CD8-positive, alpha-beta memory T cell (primary cell): ENCODE data around the gene ORM2. TPM values are rescaled to one million over a fixed set of nuclear protein-coding genes. Genes with fewer than 3 reads are reported as not detected.

Source experiments
- CTCF ChIA-PET: fragments of 350-600 bp; sonication (Branson Sonifier 250); formaldehyde crosslinking; loops from one replicate; lab custom pipeline; 2021; ENCODE audit warnings: antibody characterized with exemption; lab: Charles Lee
- POLR2A ChIA-PET: fragments of 350-600 bp; sonication (Branson Sonifier 250); formaldehyde crosslinking; loops from one replicate; lab custom pipeline; 2021; ENCODE audit warnings: antibody characterized with exemption; lab: Charles Lee
- DNase-seq, 5 donors: peaks; one replicate each; pipeline versions ENCODE4 v3.0.0 to v3.0.0-alpha.2; 2020 to 2022; ENCODE audit warnings: mixed read lengths in 1 of 5
- H3K27ac ChIP-seq: one replicate; pipeline ENCODE4 v1.7.0; 2013; ENCODE audit warnings: low read depth, mild to moderate bottlenecking, low read length, moderate library complexity
- H3K27me3 ChIP-seq: 2 replicates; pipeline ENCODE4 v1.7.0; 2013; ENCODE audit warnings: low read length, mild to moderate bottlenecking; ENCODE audit not compliant: insufficient read depth, poor library complexity, severe bottlenecking
- H3K36me3 ChIP-seq: 2 replicates; pipeline ENCODE4 v1.7.0; 2013; ENCODE audit warnings: mild to moderate bottlenecking, low read length, moderate library complexity; ENCODE audit not compliant: insufficient read depth
- H3K4me1 ChIP-seq: 2 replicates; pipeline ENCODE4 v1.7.0; 2013; ENCODE audit warnings: mild to moderate bottlenecking, low read length, moderate library complexity; ENCODE audit not compliant: insufficient read depth
- H3K4me3 ChIP-seq: 2 replicates; pipeline ENCODE4 v1.7.0; 2013; ENCODE audit warnings: mild to moderate bottlenecking, low read length
- H3K9me3 ChIP-seq: 2 replicates; pipeline ENCODE4 v1.7.0; 2013; ENCODE audit warnings: mild to moderate bottlenecking, low read length
- H3K27ac Mint-ChIP-seq, 8 donors: one replicate each; pipeline ENCODE4 v1.8.0; 2020 to 2021; ENCODE audit warnings: mixed read lengths in 8 of 8, mild to moderate bottlenecking in 6 of 8, inconsistent platforms in 3 of 8, moderate library complexity in 3 of 8
- H3K27me3 Mint-ChIP-seq, 2 donors: one replicate each; pipeline ENCODE4 v1.8.0; 2020 to 2021; ENCODE audit warnings: mixed read lengths in 2 of 2, mild to moderate bottlenecking in 1 of 2, moderate library complexity in 1 of 2
- H3K36me3 Mint-ChIP-seq, 3 donors: one replicate each; pipeline ENCODE4 v1.8.0; 2020 to 2021; ENCODE audit warnings: mixed read lengths in 3 of 3, inconsistent platforms in 1 of 3, mild to moderate bottlenecking in 1 of 3
- H3K4me1 Mint-ChIP-seq, 3 donors: one replicate each; pipeline ENCODE4 v1.8.0; 2020 to 2021; ENCODE audit warnings: mixed read lengths in 3 of 3, inconsistent platforms in 1 of 3, mild to moderate bottlenecking in 1 of 3
- H3K4me3 Mint-ChIP-seq, 7 donors: one replicate each; pipeline ENCODE4 v1.8.0; 2020 to 2021; ENCODE audit warnings: mixed read lengths in 7 of 7, mild to moderate bottlenecking in 6 of 7, moderate library complexity in 4 of 7, inconsistent platforms in 2 of 7
- H3K9me3 Mint-ChIP-seq, 5 donors: one replicate each; pipeline ENCODE4 v1.8.0; 2020 to 2022; ENCODE audit warnings: mixed read lengths in 5 of 5, mild to moderate bottlenecking in 3 of 5, moderate library complexity in 2 of 5, inconsistent platforms in 1 of 5
- polyA plus RNA-seq: library from polyadenylated mRNA; unstranded; fragments of 300-500 nt; fragmentation: Illumina TruSeq; gene quantifications from one replicate; pipeline ENCODE4 v1.2.3, GENCODE V29; 2021
- total RNA-seq, 2 experiments: library from RNA; stranded (reverse); gene quantifications; one replicate each; pipeline ENCODE4 v1.2.3, GENCODE V29; 2021

ORM2 gene
- total and polyA plus RNA-seq, 3 experiments from 2014 or later, result not detected

GRCh38 chr9:114355821-114356220 is 26.2 kb downstream of the ORM2 start:
- Histone ChIP-seq H3K9me3 (no peaks in the 10 kb centered on the region), H3K27ac (no peak overlapping the region), H3K27me3 (no peaks in the 10 kb centered on the region), H3K4me3 (no peak overlapping the region), H3K4me1 (peaks cover 32% of the 10 kb centered on the region), H3K36me3 (peaks cover 71% of the 10 kb centered on the region)
- Mint-ChIP-seq H3K9me3 (no peaks in the 10 kb centered on the region), H3K27ac (peak overlapping the region in 4 of 8 donors; percentile 78 to 95 (median 88)), H3K36me3 (peaks cover 8 to 90% (median 29%) of the 10 kb centered on the region in 3 donors), H3K27me3 (no peaks in the 10 kb centered on the region), H3K4me1 (peaks cover 37 to 70% (median 53%) of the 10 kb centered on the region in 3 donors), H3K4me3 (no peak overlapping the region)
- POLR2A ChIA-PET, result interaction anchor here (0.7 to 1.3 kb wide), 5 partner anchors 9 to 38 kb away, joined by 3 to 6 read pairs (median 3); partner anchors contain the start of gene AKNA
- CTCF ChIA-PET, result interaction anchor here (0.8 to 1.3 kb wide), 5 partner anchors 8 to 49 kb away, joined by 3 to 4 read pairs (median 3); no protein-coding TSS in a partner anchor
- no peak for DNase-seq

DNA sequence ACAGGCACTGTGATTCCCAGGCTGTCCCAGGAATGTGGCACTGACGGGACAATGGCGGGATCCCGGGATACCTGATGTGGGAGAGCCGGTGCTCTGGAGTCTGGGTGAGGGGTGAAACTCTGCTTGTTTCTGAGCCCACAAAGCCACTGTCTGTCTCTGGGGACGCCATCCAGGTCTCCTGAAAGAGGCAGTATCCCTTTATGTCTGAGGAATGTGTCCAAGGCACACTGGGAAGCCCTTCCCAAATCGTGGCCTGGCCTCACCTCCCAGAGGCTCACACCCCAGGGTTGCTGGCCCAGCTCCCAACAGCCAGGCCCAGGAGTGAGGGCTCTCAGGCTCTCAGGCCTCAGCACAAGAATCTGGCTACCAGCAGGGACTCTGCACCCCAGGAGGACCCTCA is 27.1 kb downstream of the ORM2 start:
- no peaks in the 10 kb centered on the region for H3K27me3 Mint-ChIP-seq
- ChIA-PET CTCF (interaction anchor here (0.8 to 0.9 kb wide), 2 partner anchors 16 to 48 kb away, joined by 3 to 4 read pairs; no protein-coding TSS in a partner anchor), POLR2A (interaction anchor here (0.7 to 1.3 kb wide), 5 partner anchors 8 to 37 kb away, joined by 3 to 6 read pairs (median 3); partner anchors contain the start of gene AKNA)
- peaks cover 15 to 92% (median 37%) of the 10 kb centered on the region in 3 donors for H3K36me3 Mint-ChIP-seq
- Histone ChIP-seq H3K4me1 (peaks cover 36% of the 10 kb centered on the region), H3K27ac (no peak overlapping the region), H3K36me3 (peaks cover 74% of the 10 kb centered on the region), H3K27me3 (no peaks in the 10 kb centered on the region), H3K9me3 (no peaks in the 10 kb centered on the region), H3K4me3 (no peak overlapping the region)
- peak overlapping the region; percentile 64 to 95 (median 85) for H3K27ac Mint-ChIP-seq
- no peak overlapping the region for H3K4me3 Mint-ChIP-seq
- H3K9me3 Mint-ChIP-seq, result no peaks in the 10 kb centered on the region
- H3K4me1 Mint-ChIP-seq, result peaks cover 43 to 71% (median 54%) of the 10 kb centered on the region in 3 donors
- no peak for DNase-seq

DNA sequence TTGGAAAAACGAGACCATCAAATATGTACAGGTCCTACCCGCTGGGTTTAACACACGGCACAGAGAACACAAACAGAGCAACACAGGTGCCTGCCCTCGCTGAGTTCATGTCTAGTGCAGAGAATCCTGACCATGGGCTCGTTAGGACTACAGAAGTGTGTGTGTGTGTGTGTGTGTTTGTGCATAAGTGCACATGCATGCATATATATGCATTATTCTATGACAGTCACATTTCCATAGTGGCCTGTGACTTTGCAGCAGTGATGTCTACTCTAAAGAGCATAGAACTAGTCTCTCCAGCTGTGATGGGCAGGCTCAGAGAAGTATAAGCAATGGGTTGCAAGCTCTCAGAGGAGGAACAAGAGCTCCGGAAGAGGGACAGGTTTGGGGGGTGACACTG is 27.7 kb downstream of the ORM2 start:
- peaks cover 75% of the 10 kb centered on the region for H3K36me3 ChIP-seq
- H3K27me3 ChIP-seq, result no peaks in the 10 kb centered on the region
- H3K36me3 Mint-ChIP-seq, result peaks cover 15 to 93% (median 33%) of the 10 kb centered on the region in 3 donors
- H3K4me1 Mint-ChIP-seq, result peaks cover 38 to 72% (median 49%) of the 10 kb centered on the region in 3 donors
- H3K9me3 ChIP-seq, result no peaks in the 10 kb centered on the region
- H3K4me1 ChIP-seq, result peaks cover 36% of the 10 kb centered on the region
- no peak overlapping the region for H3K27ac ChIP-seq
- H3K27ac Mint-ChIP-seq, result peak overlapping the region; percentile 51 to 93 (median 82)
- H3K9me3 Mint-ChIP-seq, result no peaks in the 10 kb centered on the region
- ChIA-PET POLR2A (interaction anchor here (1.6 kb wide), 1 partner anchor 29 kb away, joined by 3 read pairs; no protein-coding TSS in a partner anchor), CTCF (no interaction called here)
- no peak for DNase-seq
- H3K4me3 ChIP-seq, result no peak overlapping the region
- H3K4me3 Mint-ChIP-seq, result no peak overlapping the region
- no peaks in the 10 kb centered on the region for H3K27me3 Mint-ChIP-seq

DNA sequence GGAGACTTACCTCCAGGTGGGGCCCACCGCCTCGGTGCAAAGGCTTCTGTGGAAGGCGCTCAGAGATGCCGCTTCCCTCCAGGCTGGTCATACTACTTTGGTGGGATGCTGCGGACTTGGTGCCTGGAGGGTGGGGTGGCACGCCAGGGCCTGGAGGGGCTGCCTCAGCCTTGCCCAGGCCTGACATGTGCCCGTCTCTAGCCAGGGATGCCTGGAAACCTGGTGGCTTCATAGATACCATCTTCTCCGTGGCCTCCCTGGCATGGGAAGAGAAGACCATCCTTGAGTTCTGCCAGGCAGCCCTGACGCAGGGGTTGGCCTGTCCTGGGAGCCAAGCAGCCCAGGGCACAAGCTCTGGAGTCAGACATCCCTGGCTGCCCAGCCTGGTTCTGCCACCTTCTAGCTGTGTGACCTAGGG is 28.3 kb downstream of the ORM2 start:
- CTCF ChIA-PET, result no interaction called here
- Mint-ChIP-seq H3K27ac (peak overlapping the region in 7 of 8 donors; percentile 51 to 93 (median 90)), H3K4me1 (peaks cover 39 to 74% (median 51%) of the 10 kb centered on the region in 3 donors), H3K27me3 (no peaks in the 10 kb centered on the region), H3K36me3 (peaks cover 15 to 94% (median 31%) of the 10 kb centered on the region in 3 donors), H3K9me3 (no peaks in the 10 kb centered on the region), H3K4me3 (no peak overlapping the region)
- peaks cover 37% of the 10 kb centered on the region for H3K4me1 ChIP-seq
- no peaks in the 10 kb centered on the region for H3K9me3 ChIP-seq
- peaks cover 81% of the 10 kb centered on the region for H3K36me3 ChIP-seq
- H3K27ac ChIP-seq, result no peak overlapping the region
- no peak overlapping the region for H3K4me3 ChIP-seq
- DNase-seq, result no peak
- POLR2A ChIA-PET, result interaction anchor here (0.5 to 1.6 kb wide), 2 partner anchors 28 to 35 kb away, joined by 3 read pairs; no protein-coding TSS in a partner anchor
- H3K27me3 ChIP-seq, result no peaks in the 10 kb centered on the region

DNA sequence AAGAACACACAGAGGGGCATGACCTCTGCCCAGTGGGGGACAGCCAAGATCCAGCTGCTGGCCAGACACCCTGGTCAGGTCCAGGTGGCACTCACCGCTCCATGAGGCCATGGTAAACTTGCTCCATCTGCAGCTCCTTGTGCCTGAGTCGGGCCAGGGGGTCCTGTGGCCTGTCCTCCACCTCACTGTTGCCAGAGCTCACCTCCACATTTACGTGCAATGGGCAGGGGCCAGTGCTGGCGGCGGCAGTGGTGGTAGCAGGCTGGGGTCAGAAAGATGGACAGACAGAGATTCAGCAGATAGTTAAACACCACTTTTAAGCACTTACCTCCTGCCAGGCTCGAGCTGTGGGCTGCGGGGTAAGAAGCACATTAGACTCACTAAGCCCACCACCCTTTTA is 30.1 kb downstream of the ORM2 start:
- Mint-ChIP-seq H3K27me3 (peaks cover 0 to 3% of the 10 kb centered on the region in 2 donors), H3K4me1 (peaks cover 57 to 89% (median 68%) of the 10 kb centered on the region in 3 donors), H3K4me3 (peak overlapping the region in 1 of 7 donors; percentile 79), H3K9me3 (no peaks in the 10 kb centered on the region), H3K27ac (peak overlapping the region; percentile 80 to 100 (median 88)), H3K36me3 (peaks cover 28 to 100% (median 43%) of the 10 kb centered on the region in 3 donors)
- H3K27ac ChIP-seq, result no peak overlapping the region
- ChIA-PET CTCF (interaction anchor here (15.5 kb wide), 1 partner anchor 23 kb away, joined by 245 read pairs; the partner anchor contains the start of gene AKNA), POLR2A (no interaction called here)
- peaks cover 94% of the 10 kb centered on the region for H3K36me3 ChIP-seq
- no peaks in the 10 kb centered on the region for H3K9me3 ChIP-seq
- H3K27me3 ChIP-seq, result no peaks in the 10 kb centered on the region
- peaks cover 55% of the 10 kb centered on the region for H3K4me1 ChIP-seq
- no peak overlapping the region for H3K4me3 ChIP-seq
- no peak for DNase-seq

- Histone ChIP-seq H3K9me3 (no peaks in the 10 kb centered on the region), H3K27ac (no peak overlapping the region), H3K4me1 (peaks cover 71% of the 10 kb centered on the region), H3K36me3 (peaks cover 85% of the 10 kb centered on the region), H3K27me3 (no peaks in the 10 kb centered on the region), H3K4me3 (no peak overlapping the region)
- no peaks in the 10 kb centered on the region for H3K9me3 Mint-ChIP-seq
- POLR2A ChIA-PET, result interaction anchor here (1.0 to 14.5 kb wide), 5 partner anchors 8 to 25 kb away, joined by 4 to 341 read pairs (median 8); partner anchors contain the start of gene AKNA
- CTCF ChIA-PET, result interaction anchor here (1.0 to 15.5 kb wide), 3 partner anchors 17 to 31 kb away, joined by 3 to 245 read pairs (median 4); partner anchors contain the start of gene AKNA
- H3K27ac Mint-ChIP-seq, result peak overlapping the region; percentile 39 to 100 (median 93)
- peaks cover 69 to 93% (median 80%) of the 10 kb centered on the region in 3 donors for H3K4me1 Mint-ChIP-seq
- DNase-seq, result no peak
- no peak overlapping the region for H3K4me3 Mint-ChIP-seq
- H3K27me3 Mint-ChIP-seq, result peaks cover 0 to 3% of the 10 kb centered on the region in 2 donors
- peaks cover 33 to 97% (median 43%) of the 10 kb centered on the region in 3 donors for H3K36me3 Mint-ChIP-seq
Measured at GRCh38 chr9:114361542-114361941, 31.9 kb downstream of the ORM2 start.

- peaks cover 82% of the 10 kb centered on the region for H3K36me3 ChIP-seq
- no peak overlapping the region for H3K4me3 ChIP-seq
- Mint-ChIP-seq H3K36me3 (peaks cover 39 to 97% (median 46%) of the 10 kb centered on the region in 3 donors), H3K9me3 (no peaks in the 10 kb centered on the region), H3K27ac (peak overlapping the region; percentile 42 to 100 (median 91)), H3K27me3 (peaks cover 0 to 3% of the 10 kb centered on the region in 2 donors), H3K4me3 (peak overlapping the region in 1 of 7 donors; percentile 74), H3K4me1 (peaks cover 74 to 96% (median 81%) of the 10 kb centered on the region in 3 donors)
- H3K4me1 ChIP-seq, result peaks cover 80% of the 10 kb centered on the region
- POLR2A ChIA-PET, result interaction anchor here (1.8 to 14.5 kb wide), 5 partner anchors 9 to 25 kb away, joined by 4 to 341 read pairs (median 8); partner anchors contain the start of gene AKNA
- H3K27ac ChIP-seq, result no peak overlapping the region
- CTCF ChIA-PET, result interaction anchor here (1.1 to 15.5 kb wide), 4 partner anchors 11 to 72 kb away, joined by 4 to 245 read pairs (median 6); partner anchors contain the start of gene AKNA
- H3K27me3 ChIP-seq, result no peaks in the 10 kb centered on the region
- no peaks in the 10 kb centered on the region for H3K9me3 ChIP-seq
- no peak for DNase-seq
Measured at GRCh38 chr9:114362394-114362793, 32.7 kb downstream of the ORM2 start.
